A549 (cell line): Measurements from ENCODE around the gene ARMH1. TPM values are rescaled to one million over a fixed set of nuclear protein-coding genes. Genes with fewer than 3 reads are reported as not detected.

Experiments used
- ATAC-seq, 2 experiments: fragments of 200-7000 bp in 1 of 2; fragments of >200 bp in 1 of 2; cut with Nextera tagmentation in 1 of 2; cut with Tn5 transposase in 1 of 2; 3 replicates each; pipeline versions ENCODE4 v1.8.0 to v1.9.1; 2018 to 2020; ENCODE audit warnings: mild to moderate bottlenecking in 1 of 2, moderate library complexity in 1 of 2
- CTCF ChIA-PET: fragments of 300-600 bp; sonication (Branson Sonifier 250); formaldehyde crosslinking; extraction: SDS; loops from one replicate; lab custom pipeline; 2021; ENCODE audit warnings: antibody characterized with exemption, inconsistent platforms; lab: Yijun Ruan, JAX
- POLR2A ChIA-PET: fragments of 350-600 bp; formaldehyde crosslinking; extraction: SDS; loops from one replicate; lab custom pipeline; 2021; ENCODE audit warnings: antibody characterized with exemption, inconsistent platforms; lab: Yijun Ruan, JAX
- DNase-seq, 2 experiments: peaks; one replicate each; pipeline versions ENCODE4 v3.0.0 to v3.0.0-alpha.2; 2011 to 2016; ENCODE audit warnings: low read depth in 1 of 2, low spot score in 1 of 2
- FAIRE-seq: peaks from 2 replicates; lab custom pipeline; 2011; peaks lifted over from hg19 to GRCh38; lab: Jason Lieb, UNC
- H3K27ac ChIP-seq, 2 experiments: fragments of >200 bp; sonication (Bioruptor Twin); formaldehyde crosslinking; 3 replicates each; pipeline ENCODE4 v1.5.1; 2016 to 2017
- H3K4me1 ChIP-seq: fragments of >200 bp; sonication (Bioruptor Twin); formaldehyde crosslinking; 3 replicates; pipeline ENCODE4 v1.6.1; 2016
- H3K4me2 ChIP-seq: fragments of >200 bp; sonication (Bioruptor Twin); formaldehyde crosslinking; 3 replicates; pipeline ENCODE4 v1.6.1; 2016
- H3K4me3 ChIP-seq: fragments of >200 bp; sonication (Bioruptor Twin); formaldehyde crosslinking; 3 replicates; pipeline ENCODE4 v1.5.1; 2016
- H3K9me3 ChIP-seq: fragments of >200 bp; sonication (Bioruptor Twin); formaldehyde crosslinking; 3 replicates; pipeline ENCODE4 v1.6.1; 2016
- BHLHE40 ChIP-seq: IDR thresholded peaks from 2 replicates; pipeline ENCODE4 v1.6.1; 2012; ENCODE audit warnings: low read depth, low read length, inconsistent platforms
- CBX8 ChIP-seq: fragments of 200-600 bp; sonication (generic); IDR thresholded peaks from 2 replicates; pipeline ENCODE4 v1.6.1; 2016
- CEBPB ChIP-seq, 2 experiments: fragments of >200 bp in 1 of 2; sonication (Bioruptor Twin) in 1 of 2; formaldehyde crosslinking in 1 of 2; IDR thresholded peaks; 2 replicates each; pipeline ENCODE4 v1.6.1; 2012 to 2016
- EHF ChIP-seq: fragments of 250-450 bp; sonication (Bioruptor Pico); IDR thresholded peaks from 2 replicates; pipeline ENCODE4 v1.5.0; 2020; ENCODE audit warnings: mild to moderate bottlenecking
- EHMT2 ChIP-seq: fragments of 200-600 bp; sonication (generic); IDR thresholded peaks from 2 replicates; pipeline ENCODE4 v1.6.1; 2016; ENCODE audit warnings: antibody characterized with exemption, low read depth, mild to moderate bottlenecking, moderate library complexity
- ELK1 ChIP-seq: fragments of 150-350 bp; IDR thresholded peaks from 2 replicates; pipeline ENCODE4 v1.6.1; 2014; ENCODE audit warnings: low read depth, mild to moderate bottlenecking, low read length
- FOSL2 ChIP-seq, 2 experiments: fragments of 450-650 bp in 1 of 2; fragments of >200 bp in 1 of 2; sonication (Bioruptor Twin) in 1 of 2; formaldehyde crosslinking; IDR thresholded peaks; 2 replicates each; pipeline versions ENCODE4 v1.5.0 to v1.6.1; 2016 to 2020; ENCODE audit warnings: mild to moderate bottlenecking in 1 of 2, moderate library complexity in 1 of 2
- FOXS1 ChIP-seq: fragments of 250-450 bp; sonication (Bioruptor Pico); IDR thresholded peaks from 2 replicates; pipeline ENCODE4 v1.5.0; 2020; ENCODE audit warnings: mild to moderate bottlenecking, moderate library complexity
- GATA3 ChIP-seq: IDR thresholded peaks from 2 replicates; pipeline ENCODE4 v1.6.1; 2012; ENCODE audit warnings: borderline replicate concordance
- HOXA7 ChIP-seq: fragments of 250-450 bp; sonication (Bioruptor Pico); IDR thresholded peaks from 2 replicates; pipeline ENCODE4 v1.5.0; 2020; ENCODE audit warnings: mild to moderate bottlenecking, moderate library complexity
- HOXB13 ChIP-seq: fragments of 250-450 bp; sonication (Bioruptor Pico); IDR thresholded peaks from 2 replicates; pipeline ENCODE4 v1.5.0; 2020; ENCODE audit warnings: low read depth, mild to moderate bottlenecking, moderate library complexity
- HOXB5 ChIP-seq: fragments of 250-450 bp; sonication (Bioruptor Pico); IDR thresholded peaks from 2 replicates; pipeline ENCODE4 v1.5.0; 2020; ENCODE audit warnings: mild to moderate bottlenecking, moderate library complexity
- JUN ChIP-seq, 2 experiments: fragments of >200 bp; sonication (Bioruptor Twin); formaldehyde crosslinking; IDR thresholded peaks; 2 replicates in 1 of 2; 3 replicates in 1 of 2; pipeline ENCODE4 v1.6.1; 2016 to 2017
- JUNB ChIP-seq: fragments of >200 bp; sonication (Bioruptor Twin); formaldehyde crosslinking; IDR thresholded peaks from 2 replicates; pipeline ENCODE4 v1.6.1; 2016
- KDM1A ChIP-seq: fragments of 200-600 bp; sonication (generic); IDR thresholded peaks from 2 replicates; pipeline ENCODE4 v1.6.1; 2016; ENCODE audit warnings: low read depth, mild to moderate bottlenecking
- KDM5A ChIP-seq: fragments of 200-600 bp; sonication (generic); IDR thresholded peaks from 2 replicates; pipeline ENCODE4 v1.6.1; 2016; ENCODE audit warnings: antibody characterized with exemption, mild to moderate bottlenecking
- NR3C1 ChIP-seq: fragments of >200 bp; sonication (Bioruptor Twin); formaldehyde crosslinking; IDR thresholded peaks from 3 replicates; pipeline ENCODE4 v1.6.1; 2017
- PHF8 ChIP-seq: fragments of 200-600 bp; sonication (generic); IDR thresholded peaks from 2 replicates; pipeline ENCODE4 v1.6.1; 2016; ENCODE audit warnings: low read depth, mild to moderate bottlenecking, antibody characterized with exemption, moderate library complexity, borderline replicate concordance
- POLR2AphosphoS2 ChIP-seq: conservative IDR thresholded peaks from 2 replicates; pipeline ENCODE4 v1.6.1; 2012; ENCODE audit warnings: low read length, improper control_type of control experiment, inconsistent platforms
- RAD21 ChIP-seq, 2 experiments: fragments of >200 bp in 1 of 2; sonication (Bioruptor Twin) in 1 of 2; formaldehyde crosslinking in 1 of 2; IDR thresholded peaks in 1 of 2; conservative IDR thresholded peaks in 1 of 2; 2 replicates in 1 of 2; 3 replicates in 1 of 2; pipeline ENCODE4 v1.6.1; 2012 to 2018; ENCODE audit warnings: inconsistent platforms in 1 of 2
- RCOR1 ChIP-seq: fragments of 150-350 bp; IDR thresholded peaks from 2 replicates; pipeline ENCODE4 v1.6.1; 2014; ENCODE audit warnings: antibody characterized with exemption, low read length, low read depth
- RNF2 ChIP-seq: fragments of 200-600 bp; sonication (generic); IDR thresholded peaks from 2 replicates; pipeline ENCODE4 v1.6.1; 2016; ENCODE audit warnings: low read depth, mild to moderate bottlenecking, antibody characterized with exemption, moderate library complexity, borderline replicate concordance
- SMC3 ChIP-seq: fragments of >200 bp; sonication (Bioruptor Twin); formaldehyde crosslinking; IDR thresholded peaks from 3 replicates; pipeline ENCODE4 v1.6.1; 2018; ENCODE audit warnings: inconsistent platforms
- SREBF2 ChIP-seq: fragments of 450-650 bp; IDR thresholded peaks from 2 replicates; pipeline ENCODE4 v1.6.1; 2014; ENCODE audit warnings: mild to moderate bottlenecking, moderate library complexity
- TFCP2L1 ChIP-seq: fragments of 250-450 bp; sonication (Bioruptor Pico); IDR thresholded peaks from 2 replicates; pipeline ENCODE4 v1.5.0; 2021; ENCODE audit warnings: mild to moderate bottlenecking
- TP53 ChIP-seq: fragments of 250-450 bp; sonication (Bioruptor Pico); IDR thresholded peaks from 2 replicates; pipeline ENCODE4 v1.5.0; 2021; ENCODE audit warnings: mild to moderate bottlenecking, moderate library complexity
- ZSCAN20 ChIP-seq: fragments of 250-450 bp; sonication (Bioruptor Pico); IDR thresholded peaks from 2 replicates; pipeline ENCODE4 v1.8.0; 2022; ENCODE audit warnings: mild to moderate bottlenecking, moderate library complexity
- WGBS: methylation state at CpG from one replicate; pipeline ENCODE4 v1.1.6; 2017; ENCODE audit errors: missing lambda C conversion rate; 5-methylcytosine and 5-hydroxymethylcytosine counted together
- polyA plus RNA-seq, 4 experiments: library from polyadenylated mRNA; depleted of rRNA in 3 of 4; stranded (reverse); fragments of >200 nt; fragmentation: RNase III in 1 of 4; extraction: RNeasy Plus Mini Kit Qiagen cat#74134 plus additional on column Dnase treatment in 1 of 4; gene quantifications; 2 replicates in 3 of 4; 3 replicates in 1 of 4; pipeline ENCODE4 v1.2.3, GENCODE V29; 2011 to 2017
- TF ChIP-seq, protein P1 (sequence below): fragments of >200 bp; sonication (Bioruptor Twin); formaldehyde crosslinking; IDR thresholded peaks from 2 replicates; pipeline ENCODE4 v1.6.1; 2016
- TF ChIP-seq, protein P2 (sequence below): fragments of 200-600 bp; sonication (generic); IDR thresholded peaks from 2 replicates; pipeline ENCODE4 v1.6.1; 2016; ENCODE audit warnings: antibody characterized with exemption, mild to moderate bottlenecking, moderate library complexity
- TF ChIP-seq, protein P3 (sequence below): fragments of >200 bp; sonication (Bioruptor Twin); formaldehyde crosslinking; IDR thresholded peaks from 3 replicates; pipeline ENCODE4 v1.6.1; 2016

Gene ARMH1
- polyA plus RNA-seq, 2 of the 4 experiments (the other 2 are of a cell fraction), result 2.4 to 2.7 TPM

DNA sequence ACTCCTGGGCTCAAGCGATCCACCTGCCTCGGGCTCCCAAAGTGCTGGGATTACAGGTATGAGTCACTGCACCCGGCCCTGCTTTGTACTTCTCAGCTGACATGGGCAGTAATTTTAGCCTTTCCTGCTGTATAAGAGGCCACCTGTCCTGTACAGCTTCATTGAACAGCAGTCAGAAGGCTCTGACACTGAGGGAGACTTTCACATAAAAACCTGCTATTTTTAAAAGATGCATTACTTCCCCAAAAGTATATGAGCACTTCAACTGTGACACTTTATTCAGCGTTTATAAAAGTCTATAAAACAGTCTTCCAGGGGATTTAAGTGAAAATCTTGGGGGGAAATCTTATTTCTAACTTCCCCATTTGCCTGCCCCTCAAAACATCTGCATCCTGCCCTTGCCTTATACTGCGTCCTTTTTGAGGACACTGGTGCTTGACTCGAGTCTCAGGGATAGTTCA is 38.8 kb downstream of the ARMH1 start:
- H3K4me3 ChIP-seq, result no peak overlapping the region
- DNase-seq (no peak), ATAC-seq (no peak), FAIRE-seq (no peak)
- H3K4me2 ChIP-seq, result no peak overlapping the region
- ChIA-PET POLR2A (interaction anchor here (2.5 kb wide), 1 partner anchor 8 kb away, joined by 9 read pairs; no protein-coding TSS in a partner anchor), CTCF (interaction anchor here (0.5 to 1.7 kb wide), 4 partner anchors 13 to 49 kb away, joined by 3 to 7 read pairs (median 4); partner anchors contain the start of gene RNU5D-1)
- peaks cover 12% of the 10 kb centered on the region for H3K4me1 ChIP-seq
- WGBS, result 25% methylated on average over 4 of the region's 6 CpGs
- no peaks in the 10 kb centered on the region for H3K9me3 ChIP-seq
- TF ChIP-seq TFCP2L1 (CRISPR knock-in tag), result no peak
- TF ChIP-seq RCOR1, result no peak
- no peak for TF ChIP-seq RNF2
- TF ChIP-seq SREBF2, result no peak
- no peak for TF ChIP-seq RAD21 (conservative IDR thresholded peaks at IDR 0.05 in 1 of 2, IDR thresholded peaks at IDR 0.05 in 1 of 2)
- no peak for TF ChIP-seq EHMT2
- TF ChIP-seq, protein P1, sequence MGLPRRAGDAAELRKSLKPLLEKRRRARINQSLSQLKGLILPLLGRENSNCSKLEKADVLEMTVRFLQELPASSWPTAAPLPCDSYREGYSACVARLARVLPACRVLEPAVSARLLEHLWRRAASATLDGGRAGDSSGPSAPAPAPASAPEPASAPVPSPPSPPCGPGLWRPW, result no peak
- TF ChIP-seq, protein P2, sequence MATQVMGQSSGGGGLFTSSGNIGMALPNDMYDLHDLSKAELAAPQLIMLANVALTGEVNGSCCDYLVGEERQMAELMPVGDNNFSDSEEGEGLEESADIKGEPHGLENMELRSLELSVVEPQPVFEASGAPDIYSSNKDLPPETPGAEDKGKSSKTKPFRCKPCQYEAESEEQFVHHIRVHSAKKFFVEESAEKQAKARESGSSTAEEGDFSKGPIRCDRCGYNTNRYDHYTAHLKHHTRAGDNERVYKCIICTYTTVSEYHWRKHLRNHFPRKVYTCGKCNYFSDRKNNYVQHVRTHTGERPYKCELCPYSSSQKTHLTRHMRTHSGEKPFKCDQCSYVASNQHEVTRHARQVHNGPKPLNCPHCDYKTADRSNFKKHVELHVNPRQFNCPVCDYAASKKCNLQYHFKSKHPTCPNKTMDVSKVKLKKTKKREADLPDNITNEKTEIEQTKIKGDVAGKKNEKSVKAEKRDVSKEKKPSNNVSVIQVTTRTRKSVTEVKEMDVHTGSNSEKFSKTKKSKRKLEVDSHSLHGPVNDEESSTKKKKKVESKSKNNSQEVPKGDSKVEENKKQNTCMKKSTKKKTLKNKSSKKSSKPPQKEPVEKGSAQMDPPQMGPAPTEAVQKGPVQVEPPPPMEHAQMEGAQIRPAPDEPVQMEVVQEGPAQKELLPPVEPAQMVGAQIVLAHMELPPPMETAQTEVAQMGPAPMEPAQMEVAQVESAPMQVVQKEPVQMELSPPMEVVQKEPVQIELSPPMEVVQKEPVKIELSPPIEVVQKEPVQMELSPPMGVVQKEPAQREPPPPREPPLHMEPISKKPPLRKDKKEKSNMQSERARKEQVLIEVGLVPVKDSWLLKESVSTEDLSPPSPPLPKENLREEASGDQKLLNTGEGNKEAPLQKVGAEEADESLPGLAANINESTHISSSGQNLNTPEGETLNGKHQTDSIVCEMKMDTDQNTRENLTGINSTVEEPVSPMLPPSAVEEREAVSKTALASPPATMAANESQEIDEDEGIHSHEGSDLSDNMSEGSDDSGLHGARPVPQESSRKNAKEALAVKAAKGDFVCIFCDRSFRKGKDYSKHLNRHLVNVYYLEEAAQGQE, result no peak
- TF ChIP-seq HOXB5, result no peak
- no peak for TF ChIP-seq PHF8
- TF ChIP-seq JUN (IDR thresholded peaks at IDR 0.05), result no peak
- no peak for TF ChIP-seq FOXS1
- TF ChIP-seq JUNB, result no peak
- TF ChIP-seq CEBPB (IDR thresholded peaks at IDR 0.05), result no peak
- no peak for TF ChIP-seq SMC3
- no peak for TF ChIP-seq EHF (CRISPR knock-in tag)
- TF ChIP-seq HOXA7 (CRISPR knock-in tag), result no peak
- no peak for TF ChIP-seq NR3C1
- no peak for TF ChIP-seq KDM1A
- no peak for TF ChIP-seq POLR2AphosphoS2
- no peak overlapping the region for H3K27ac ChIP-seq

GRCh38 chr1:44714532-44714931 is 40.0 kb downstream of the ARMH1 start:
- ChIA-PET CTCF (interaction anchor here (0.6 to 2.6 kb wide), 9 partner anchors 8 to 868 kb away, joined by 3 to 12 read pairs (median 4); partner anchors contain the start of gene RNU5D-1), POLR2A (no interaction called here)
- 85% methylated on average over 7 of the region's 7 CpGs for WGBS
- ATAC-seq (peak in 1 of 2 experiments; percentile 25; a peak in 2 of 6 replicates), FAIRE-seq (no peak), DNase-seq (no peak)
- Histone ChIP-seq H3K27ac (peak overlapping the region in 1 of 2 experiments; percentile 26; a peak in 2 of 6 replicates), H3K4me1 (peaks cover 5% of the 10 kb centered on the region; the same call in 1 of the 3 replicates), H3K9me3 (no peaks in the 10 kb centered on the region), H3K4me3 (no peak overlapping the region), H3K4me2 (no peak overlapping the region)
- TF ChIP-seq KDM5A, result no peak
- no peak for TF ChIP-seq SMC3
- TF ChIP-seq FOSL2 (IDR thresholded peaks at IDR 0.05), result no peak
- TF ChIP-seq FOSL2 (CRISPR knock-in tag; IDR thresholded peaks at IDR 0.05), result no peak
- TF ChIP-seq, protein P3, sequence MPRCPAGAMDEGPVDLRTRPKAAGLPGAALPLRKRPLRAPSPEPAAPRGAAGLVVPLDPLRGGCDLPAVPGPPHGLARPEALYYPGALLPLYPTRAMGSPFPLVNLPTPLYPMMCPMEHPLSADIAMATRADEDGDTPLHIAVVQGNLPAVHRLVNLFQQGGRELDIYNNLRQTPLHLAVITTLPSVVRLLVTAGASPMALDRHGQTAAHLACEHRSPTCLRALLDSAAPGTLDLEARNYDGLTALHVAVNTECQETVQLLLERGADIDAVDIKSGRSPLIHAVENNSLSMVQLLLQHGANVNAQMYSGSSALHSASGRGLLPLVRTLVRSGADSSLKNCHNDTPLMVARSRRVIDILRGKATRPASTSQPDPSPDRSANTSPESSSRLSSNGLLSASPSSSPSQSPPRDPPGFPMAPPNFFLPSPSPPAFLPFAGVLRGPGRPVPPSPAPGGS, result no peak
- no peak for TF ChIP-seq TP53 (CRISPR knock-in tag)
- no peak for TF ChIP-seq CBX8
- no peak for TF ChIP-seq SREBF2
- TF ChIP-seq HOXB13 (CRISPR knock-in tag), result no peak
- TF ChIP-seq ZSCAN20 (CRISPR knock-in tag), result no peak
- no peak for TF ChIP-seq GATA3
- no peak for TF ChIP-seq BHLHE40
- TF ChIP-seq ELK1, result no peak
